IPS-NIHi7 (cell line): ENCODE data around the gene RGS17.
"Not testable (repeated sequence)": the region's sequence is repeated elsewhere in the genome, so short reads cannot be mapped to it uniquely, and the experiment has no call there.

ENCODE experiments used
- DNase-seq: peaks from one replicate; pipeline ENCODE4 v3.0.0; 2012; ENCODE audit warnings: mixed read lengths; ENCODE audit errors: extremely low spot score

The RGS17 gene

DNA sequence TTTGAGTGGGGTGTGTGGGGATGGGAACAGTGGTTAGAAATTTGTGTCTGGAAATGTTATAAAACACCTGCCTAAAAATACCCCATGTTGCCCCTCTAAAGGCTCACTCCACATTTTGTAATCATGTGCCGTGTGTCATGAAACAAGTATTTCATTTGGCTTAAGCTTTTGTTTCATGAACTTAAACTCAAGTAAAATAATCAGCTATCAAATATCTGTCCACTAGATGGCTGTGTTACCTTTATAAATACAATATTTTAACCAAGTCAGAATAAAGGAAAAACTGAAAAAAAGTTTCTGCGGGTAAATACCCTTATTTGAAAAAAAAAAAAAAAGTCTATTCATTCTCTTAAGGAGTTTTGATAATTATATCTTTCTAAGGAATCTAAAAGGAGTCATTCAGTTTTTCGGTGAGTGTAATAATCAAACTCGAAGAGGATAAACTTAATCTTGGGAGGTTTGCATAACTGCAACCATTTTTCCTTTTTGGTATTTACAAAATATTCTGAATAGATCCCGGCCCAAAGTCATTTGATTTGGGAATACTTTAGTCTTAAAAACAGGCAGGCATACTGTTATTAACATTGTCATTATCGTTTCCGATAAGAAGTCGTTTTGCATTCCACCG lies 98.7 kb downstream of the RGS17 start:
- no peak for DNase-seq

DNA sequence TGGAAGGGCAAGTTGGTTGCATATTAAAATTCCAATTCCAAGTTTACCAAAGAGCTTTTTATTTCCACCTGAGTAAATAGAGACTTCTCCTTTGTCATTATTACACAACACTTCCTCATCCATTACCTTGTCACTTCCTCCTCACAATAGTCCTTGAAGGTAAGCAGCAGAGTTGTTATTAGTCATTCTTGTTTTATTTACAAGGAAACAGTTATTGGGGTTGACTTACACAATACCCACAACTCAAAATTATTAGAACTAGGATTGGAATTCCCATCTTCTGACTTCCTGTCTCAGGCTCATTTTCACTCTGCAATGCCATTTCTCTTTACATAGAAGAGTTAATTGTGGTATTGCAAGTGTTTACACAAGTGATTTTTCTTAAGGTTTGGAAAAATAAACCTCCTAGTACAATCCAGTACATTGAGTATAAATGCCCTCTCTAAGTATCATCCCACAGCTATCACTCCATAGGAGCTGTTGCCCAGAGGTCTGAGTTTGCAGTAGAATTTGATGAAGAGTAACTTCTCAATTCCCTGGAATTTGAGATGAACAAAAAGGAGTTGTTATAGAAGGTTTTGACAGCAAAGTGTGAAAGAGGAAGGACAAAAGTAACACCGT lies 99.6 kb downstream of the RGS17 start:
- no peak for DNase-seq

DNA sequence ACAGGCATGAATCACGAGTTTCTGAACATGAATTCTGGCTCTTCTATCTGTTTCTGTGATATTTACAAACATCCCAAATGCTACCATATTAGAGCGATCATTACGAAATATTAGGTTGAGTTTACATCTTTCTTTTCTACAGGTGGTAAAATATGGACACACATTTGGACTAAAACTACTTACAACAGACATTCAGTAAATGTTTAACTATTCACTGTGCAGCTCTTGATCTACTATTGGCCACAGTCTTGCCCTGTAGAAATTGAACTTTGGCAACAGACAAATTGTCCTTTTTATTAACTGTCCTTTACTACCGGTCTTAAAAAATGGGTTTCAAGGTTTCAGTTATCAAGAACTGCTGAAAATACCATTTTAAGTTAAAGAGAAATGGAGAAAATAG lies 102.1 kb downstream of the RGS17 start:
- no peak for DNase-seq

- DNase-seq: no peak
These were observed 102.8 kb downstream of the RGS17 start for GRCh38 chr6:153028286-153028685.

- no peak for DNase-seq
These were observed 103.6 kb downstream of the RGS17 start for GRCh38 chr6:153027480-153027879.

DNA sequence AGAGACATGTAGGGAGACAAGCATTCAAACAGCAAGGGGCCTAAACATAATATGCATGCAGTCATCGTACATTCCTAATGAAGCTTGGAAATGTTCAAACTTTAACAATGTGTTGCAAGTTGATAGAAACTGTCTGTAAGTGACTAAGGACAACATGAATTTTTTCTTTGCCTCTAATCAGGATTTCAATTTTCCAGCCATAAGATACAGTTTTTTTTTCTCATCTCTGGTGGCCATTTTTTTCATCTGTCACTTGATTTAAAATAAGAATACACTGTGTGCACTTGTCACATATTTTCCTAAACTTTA lies 106.4 kb downstream of the RGS17 start:
- DNase-seq: no peak

- DNase-seq: peak; percentile 64
These were observed 106.9 kb downstream of the RGS17 start for GRCh38 chr6:153023977-153024708.

DNA sequence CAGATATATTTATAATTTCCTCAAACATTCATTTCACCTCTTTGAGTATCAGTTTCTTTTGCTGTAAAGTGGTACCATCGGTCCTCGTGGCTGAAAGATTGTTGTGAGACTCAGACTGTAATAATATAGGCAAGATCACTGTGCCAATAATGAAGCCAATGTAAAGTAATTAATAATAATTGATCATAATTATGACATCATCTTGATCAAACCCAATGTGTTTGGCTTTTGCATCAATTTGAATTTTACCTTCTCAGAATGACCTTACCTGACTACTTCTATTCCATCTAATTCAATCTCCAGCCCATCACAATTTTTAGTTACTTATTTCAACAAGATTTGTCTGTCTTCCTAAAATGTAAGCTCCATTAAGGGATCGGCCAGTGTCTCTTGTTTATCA lies 112.7 kb downstream of the RGS17 start:
- no peak for DNase-seq

GRCh38 chr6:153016846-153017245 lies 114.2 kb downstream of the RGS17 start:
- no peak for DNase-seq

GRCh38 chr6:153015094-153015640 lies 115.9 kb downstream of the RGS17 start:
- DNase-seq: no peak

DNA sequence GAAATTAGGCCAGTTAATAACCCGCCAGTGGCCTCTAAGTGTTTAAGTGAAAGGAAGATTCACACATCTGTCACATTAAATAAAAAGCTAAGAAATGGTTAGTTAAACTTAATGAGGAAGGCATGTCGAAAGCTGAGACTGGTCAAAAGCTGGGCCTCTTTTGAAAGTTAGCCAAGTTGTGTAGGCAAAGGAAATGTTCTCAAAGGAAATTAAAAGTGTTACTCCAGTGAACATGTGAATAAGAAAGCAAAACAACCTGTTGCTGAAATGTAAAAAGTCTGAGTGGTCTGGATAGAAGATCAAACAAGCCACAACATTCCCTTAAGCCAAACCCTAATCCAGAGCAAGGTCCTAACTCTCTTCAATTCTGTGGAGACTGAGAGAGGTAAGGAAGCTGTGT lies 117.6 kb downstream of the RGS17 start:
- DNase-seq: no peak

DNA sequence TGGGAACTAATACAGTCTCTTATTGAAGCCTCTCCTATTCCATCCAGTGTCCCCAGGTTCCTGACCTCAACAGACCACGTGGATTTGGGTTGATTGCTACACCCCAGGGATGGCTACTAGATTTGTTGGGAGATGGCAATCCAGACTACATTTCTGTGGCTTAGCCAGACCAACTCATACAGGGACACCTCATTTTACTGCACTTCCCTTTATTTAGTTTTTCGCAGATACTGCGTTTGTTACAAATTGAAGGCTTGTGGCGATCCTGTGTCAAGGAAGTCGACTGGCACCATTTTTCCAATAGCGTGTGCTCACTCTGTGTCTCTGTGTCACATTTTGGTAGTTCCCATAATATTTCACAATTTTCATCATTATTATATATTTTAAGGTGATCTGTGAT lies 118.2 kb downstream of the RGS17 start:
- DNase-seq: no peak

DNA sequence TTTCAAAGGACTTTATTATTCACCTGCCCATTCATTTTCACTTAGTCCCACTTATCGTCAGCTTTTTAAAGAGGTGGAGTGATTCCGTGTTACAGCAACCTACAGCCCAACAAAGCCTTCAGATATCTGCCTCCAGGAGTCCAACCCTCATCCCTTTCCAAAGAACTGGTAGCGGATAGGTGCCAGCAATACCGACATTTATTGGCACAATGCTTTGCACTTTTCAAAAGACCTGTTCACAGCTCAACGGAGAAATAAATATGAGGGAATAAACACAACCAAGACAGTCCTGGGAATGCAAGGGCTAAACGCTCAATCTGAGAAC lies 127.8 kb downstream of the RGS17 start:
- DNase-seq: no peak

DNA sequence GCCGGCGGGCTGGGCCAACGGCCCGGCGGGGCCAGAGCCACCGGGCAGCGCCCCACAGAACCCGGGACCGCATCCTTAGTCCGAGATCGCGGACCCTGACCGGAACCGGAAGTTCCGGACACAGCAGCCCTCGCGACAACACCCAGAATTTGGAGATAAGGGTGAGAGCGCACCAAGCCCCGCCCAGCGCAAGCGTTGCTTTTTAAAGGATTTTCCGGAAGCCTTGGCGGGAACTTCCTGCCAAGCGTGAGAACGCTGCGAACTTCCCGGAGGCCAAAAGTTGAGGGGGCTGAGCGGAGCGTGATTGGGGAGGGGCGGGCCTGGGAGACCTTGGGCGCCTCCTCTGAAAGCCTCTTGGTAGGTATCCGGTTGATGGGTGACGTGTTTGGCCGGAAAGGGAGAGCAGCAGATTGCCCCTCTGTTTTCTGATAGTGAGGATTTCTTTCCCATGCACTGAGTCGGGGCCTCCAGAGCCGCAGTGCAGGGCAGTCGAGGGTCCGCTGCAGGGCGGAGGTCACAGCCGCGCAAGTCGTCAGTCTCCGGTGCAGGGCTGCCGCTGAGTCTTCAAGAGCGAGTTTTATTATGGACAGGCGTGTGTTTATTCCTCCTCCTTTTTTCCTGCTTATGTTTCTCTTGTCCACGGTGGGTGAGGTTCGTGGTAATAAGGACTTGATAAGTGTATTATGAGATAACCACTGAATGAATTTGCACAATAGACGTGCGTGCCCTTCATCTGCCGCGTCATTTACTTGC lies 128.3 kb downstream of the RGS17 start, which contains the start of gene MTRF1L:
MTRF1L (minus strand) TSS at position 97 of the 753 bp plus-strand sequence; CDS start at position 73, 24 bp downstream.
- peak; percentile 91 for DNase-seq

DNA sequence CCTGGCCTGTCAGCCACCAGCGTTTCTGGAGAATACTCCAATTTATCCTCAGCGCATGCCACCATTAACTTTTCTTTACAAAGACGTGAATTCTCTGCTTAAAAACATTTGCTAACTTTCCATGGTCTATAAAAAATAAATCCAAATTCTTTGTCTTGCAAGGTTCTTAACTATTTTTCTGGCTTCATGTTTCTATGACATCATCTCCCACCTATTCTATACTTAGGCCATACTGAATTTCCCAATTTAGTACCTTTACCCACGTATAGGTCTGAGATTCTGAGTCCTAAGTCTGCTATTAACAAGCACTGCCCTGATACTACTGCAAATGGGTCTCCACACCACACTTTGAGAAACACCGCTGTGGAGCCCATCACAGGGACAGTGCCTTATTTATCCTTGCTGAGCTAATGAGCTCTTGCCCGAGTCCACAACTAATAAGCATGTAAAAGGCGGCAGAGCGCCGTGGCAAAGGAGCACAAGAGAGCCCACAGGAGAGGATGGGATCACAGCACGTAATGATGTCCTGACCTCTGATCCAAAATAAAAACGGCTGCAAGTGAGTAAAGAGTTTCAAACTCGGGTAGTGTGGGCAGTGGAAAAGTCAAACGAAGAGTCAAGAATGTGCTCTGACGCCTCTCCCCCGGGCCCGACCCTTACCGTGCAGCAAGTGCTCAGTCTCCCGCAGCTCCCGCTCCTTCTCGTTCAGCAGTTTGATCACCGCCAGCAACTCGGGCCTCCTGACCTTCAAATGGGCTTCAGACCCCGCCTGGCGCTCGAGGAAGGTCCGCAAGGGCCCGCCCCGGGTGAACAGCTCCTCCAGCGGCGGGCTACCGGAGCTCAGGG lies 129.1 kb downstream of the RGS17 start:
- DNase-seq: no peak

GRCh38 chr6:153000790-153001189 lies 130.3 kb downstream of the RGS17 start:
- DNase-seq: not testable (repeated sequence)

- no peak for DNase-seq
These were observed 130.8 kb downstream of the RGS17 start for GRCh38 chr6:153000243-153000642.

DNA sequence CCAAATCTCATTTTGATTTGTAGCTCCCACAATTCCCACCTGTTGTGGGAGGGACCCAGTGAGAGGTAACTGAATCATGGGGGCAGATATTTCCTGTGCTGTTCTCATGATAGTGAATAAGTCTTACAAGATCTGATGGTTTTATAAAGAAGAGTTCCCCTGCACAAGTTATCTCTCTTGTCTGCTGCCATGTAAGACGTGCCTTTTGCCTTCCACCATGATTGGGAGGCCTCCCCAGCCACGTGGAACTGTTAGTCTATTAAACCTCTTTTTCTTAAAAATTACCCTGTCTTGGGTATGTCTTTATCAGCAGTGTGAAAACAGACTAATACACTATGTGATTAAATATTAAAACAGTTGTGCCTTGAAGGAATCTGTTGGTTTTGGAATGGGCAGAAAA lies 131.5 kb downstream of the RGS17 start:
- not testable (repeated sequence) for DNase-seq

DNA sequence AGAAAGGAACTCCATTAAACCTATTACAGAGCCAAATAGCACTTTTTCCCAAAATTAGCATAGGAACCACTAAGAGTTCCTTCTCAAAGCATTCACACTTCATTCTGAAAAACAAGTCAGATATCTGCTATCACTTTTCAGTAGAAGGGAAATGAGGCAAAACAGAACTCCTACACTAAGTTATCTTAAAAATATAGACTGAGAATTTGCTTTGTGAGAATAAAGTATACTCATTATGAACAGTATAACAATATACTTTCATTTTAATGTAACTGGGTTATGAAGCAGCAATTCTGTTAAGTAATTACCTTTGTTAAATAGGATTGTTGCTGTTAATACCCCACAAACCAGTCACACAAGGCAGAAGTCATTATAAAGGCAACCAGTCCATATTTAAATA lies 137.2 kb downstream of the RGS17 start:
- no peak for DNase-seq

GRCh38 chr6:152993431-152993830 lies 137.7 kb downstream of the RGS17 start:
- DNase-seq: peak; percentile 34

DNA sequence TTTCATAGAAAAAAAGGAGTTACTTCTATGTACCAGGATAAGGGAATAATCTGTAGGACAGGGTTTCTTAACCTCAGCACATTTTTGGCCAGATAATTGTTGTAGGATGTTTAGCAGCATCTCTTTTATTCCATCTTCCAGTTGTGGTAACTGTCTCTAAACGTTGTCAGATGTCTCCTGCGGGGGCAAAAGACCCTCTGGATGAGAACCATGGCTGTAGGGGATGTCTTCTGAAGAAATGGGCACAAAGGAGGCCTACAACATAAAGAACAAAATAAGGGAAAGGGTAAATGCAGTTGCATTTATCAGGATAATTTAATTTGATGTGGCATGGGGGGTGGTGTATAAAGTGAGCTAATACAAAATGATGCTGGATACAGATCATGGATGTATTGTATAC lies 144.1 kb downstream of the RGS17 start:
- no peak for DNase-seq
